ES-I3 (cell line): ENCODE data around the gene SLC38A1.
"Not testable (repeated sequence)": the region's sequence is repeated elsewhere in the genome, so short reads cannot be mapped to it uniquely, and the experiment has no call there.

Experiments used
- H3K36me3 ChIP-seq: 2 replicates; pipeline ENCODE4 v1.6.1; 2013; ENCODE audit warnings: mild to moderate bottlenecking, low read length, control low read depth, moderate library complexity; ENCODE audit not compliant: insufficient read depth
- H3K4me1 ChIP-seq: 2 replicates; pipeline ENCODE4 v1.6.1; 2013; ENCODE audit warnings: mild to moderate bottlenecking, control low read depth, low read length; ENCODE audit not compliant: insufficient read depth
- H3K9ac ChIP-seq: 2 replicates; pipeline ENCODE4 v1.6.1; 2013; ENCODE audit warnings: low read depth, mild to moderate bottlenecking, low read length, moderate library complexity
- H3K9me3 ChIP-seq: 2 replicates; pipeline ENCODE4 v1.6.1; 2013; ENCODE audit warnings: mild to moderate bottlenecking, low read length, moderate library complexity; ENCODE audit not compliant: control insufficient read depth, insufficient read depth

The SLC38A1 gene

GRCh38 chr12:46268583-46269428 is at the start of gene SLC38A1:
Gene SLC38A1 (minus strand): TSS chr12:46269043. CDS start chr12:46239800, 29,243 bp downstream.
- Histone ChIP-seq H3K4me1 (peaks cover 22% of the 10 kb centered on the region), H3K9me3 (no peaks in the 10 kb centered on the region), H3K9ac (peak within 1 kb of the TSS; percentile 99), H3K36me3 (no peaks in the 10 kb centered on the region)

GRCh38 chr12:46318037-46318436 is 49.2 kb upstream of the SLC38A1 start:
- Histone ChIP-seq H3K9me3 (peaks cover 9% of the 10 kb centered on the region), H3K9ac (no peak overlapping the region), H3K4me1 (peaks cover 10% of the 10 kb centered on the region), H3K36me3 (no peaks in the 10 kb centered on the region)

GRCh38 chr12:46304070-46304469 is 35.2 kb upstream of the SLC38A1 start:
- no peak overlapping the region for H3K9ac ChIP-seq
- peaks cover 7% of the 10 kb centered on the region; the same call in 1 of the 2 replicates for H3K4me1 ChIP-seq
- H3K9me3 ChIP-seq: 0 out of 2 replicates have a peak, but pooled peaks cover 3% of the 10 kb centered on the region
- no peaks in the 10 kb centered on the region for H3K36me3 ChIP-seq

- peaks cover 7% of the 10 kb centered on the region; the same call in 1 of the 2 replicates for H3K4me1 ChIP-seq
- no peaks in the 10 kb centered on the region for H3K36me3 ChIP-seq
- no peak overlapping the region for H3K9ac ChIP-seq
- H3K9me3 ChIP-seq: 0 out of 2 replicates have a peak, but pooled peaks cover 3% of the 10 kb centered on the region
Observed at GRCh38 chr12:46303039-46303666, 34.3 kb upstream of the SLC38A1 start.

- no peak overlapping the region for H3K9ac ChIP-seq
- no peaks in the 10 kb centered on the region for H3K36me3 ChIP-seq
- 0 out of 2 replicates have a peak, but pooled peaks cover 3% of the 10 kb centered on the region for H3K9me3 ChIP-seq
- peaks cover 7% of the 10 kb centered on the region; the same call in 1 of the 2 replicates for H3K4me1 ChIP-seq
Observed at GRCh38 chr12:46300910-46301309, 32.1 kb upstream of the SLC38A1 start.

- Histone ChIP-seq H3K36me3 (no peaks in the 10 kb centered on the region), H3K9me3 (no peaks in the 10 kb centered on the region), H3K9ac (no peak overlapping the region), H3K4me1 (peaks cover 7% of the 10 kb centered on the region; the same call in 1 of the 2 replicates)
Observed at GRCh38 chr12:46299851-46300250, 31.0 kb upstream of the SLC38A1 start.

GRCh38 chr12:46298261-46298660 is 29.4 kb upstream of the SLC38A1 start:
- Histone ChIP-seq H3K9ac (no peak overlapping the region), H3K36me3 (no peaks in the 10 kb centered on the region), H3K4me1 (peaks cover 7% of the 10 kb centered on the region; the same call in 1 of the 2 replicates), H3K9me3 (no peaks in the 10 kb centered on the region)

GRCh38 chr12:46296822-46297221 is 28.0 kb upstream of the SLC38A1 start:
- Histone ChIP-seq H3K9ac (no peak overlapping the region), H3K4me1 (peaks cover 7% of the 10 kb centered on the region; the same call in 1 of the 2 replicates), H3K36me3 (no peaks in the 10 kb centered on the region), H3K9me3 (no peaks in the 10 kb centered on the region; the same call in none of the 2 replicates)

- Histone ChIP-seq H3K36me3 (no peaks in the 10 kb centered on the region), H3K9me3 (no peaks in the 10 kb centered on the region; the same call in none of the 2 replicates), H3K4me1 (no peaks in the 10 kb centered on the region), H3K9ac (no peak overlapping the region)
Observed at GRCh38 chr12:46292754-46293402, 24.0 kb upstream of the SLC38A1 start.

GRCh38 chr12:46291953-46292352 is 23.1 kb upstream of the SLC38A1 start:
- not testable (repeated sequence) for H3K36me3 ChIP-seq, H3K9me3 ChIP-seq

GRCh38 chr12:46285177-46285576 is 16.3 kb upstream of the SLC38A1 start:
- not testable (repeated sequence) for H3K9ac ChIP-seq, H3K4me1 ChIP-seq, H3K9me3 ChIP-seq, H3K36me3 ChIP-seq

More at GRCh38 chr12:46291953-46292352, 23.1 kb upstream of the SLC38A1 start:
- H3K4me1 ChIP-seq, H3K9ac ChIP-seq: not testable (repeated sequence)

GRCh38 chr12:46282829-46283228 is 14.0 kb upstream of the SLC38A1 start:
- Histone ChIP-seq H3K9me3 (peaks cover 4% of the 10 kb centered on the region), H3K4me1 (no peaks in the 10 kb centered on the region), H3K9ac (no peak overlapping the region), H3K36me3 (no peaks in the 10 kb centered on the region; the same call in 1 of the 2 replicates)

- H3K9me3 ChIP-seq: no peaks in the 10 kb centered on the region
- H3K9ac ChIP-seq: no peak overlapping the region
- no peaks in the 10 kb centered on the region for H3K4me1 ChIP-seq
- H3K36me3 ChIP-seq: no peaks in the 10 kb centered on the region; the same call in 1 of the 2 replicates
Observed at GRCh38 chr12:46276756-46277155, 7.9 kb upstream of the SLC38A1 start.

GRCh38 chr12:46271863-46272262 is 3.0 kb upstream of the SLC38A1 start:
- no peaks in the 10 kb centered on the region for H3K36me3 ChIP-seq
- H3K9me3 ChIP-seq: no peaks in the 10 kb centered on the region
- H3K9ac ChIP-seq: no peak overlapping the region
- H3K4me1 ChIP-seq: 0 out of 2 replicates have a peak, but pooled peaks cover 3% of the 10 kb centered on the region
